Heart left ventricle (tissue), 16 donors: ENCODE measurements around the gene ARPC5L. TPM values are rescaled to one million over a fixed set of nuclear protein-coding genes. Genes with fewer than 3 reads are reported as not detected.

Source experiments
- ATAC-seq, 4 donors: fragments of 200-7000 bp; cut with Tn5 transposase; one replicate each; pipeline ENCODE4 v1.9.1; 2020 to 2022; ENCODE audit warnings: moderate library complexity in 4 of 4, mild to moderate bottlenecking in 3 of 4, moderate number of reproducible peaks in 1 of 4
- DNase-seq, 5 donors: peaks; one replicate each; pipeline ENCODE4 v3.0.0-alpha.2; 2020
- H3K27ac ChIP-seq, 12 donors: fragments of 200-600 bp; sonication (generic) in 4 of 12; one replicate each; pipeline versions ENCODE4 v1.5.0 to v1.8.0; 2016 to 2022; ENCODE audit warnings: mild to moderate bottlenecking in 2 of 12
- H3K27me3 ChIP-seq, 9 donors: fragments of 200-600 bp; sonication (generic) in 2 of 9; one replicate each; pipeline versions ENCODE4 v1.5.1 to v1.8.0; 2016 to 2022; ENCODE audit warnings: mild to moderate bottlenecking in 3 of 9
- H3K36me3 ChIP-seq, 9 donors: fragments of 200-600 bp; sonication (generic) in 2 of 9; one replicate each; pipeline versions ENCODE4 v1.5.0 to v1.8.0; 2018 to 2022; ENCODE audit warnings: mild to moderate bottlenecking in 2 of 9
- H3K4me1 ChIP-seq, 12 donors: fragments of 200-600 bp; sonication (generic) in 4 of 12; one replicate each; pipeline versions ENCODE4 v1.5.0 to v1.8.0; 2016 to 2022; ENCODE audit warnings: mild to moderate bottlenecking in 3 of 12
- H3K4me3 ChIP-seq, 12 donors: fragments of 200-600 bp; sonication (generic) in 4 of 12; one replicate each; pipeline versions ENCODE4 v1.5.0 to v1.8.0; 2017 to 2022; ENCODE audit warnings: mild to moderate bottlenecking in 9 of 12, moderate library complexity in 4 of 12
- H3K9me3 ChIP-seq, 12 donors: fragments of 200-600 bp; sonication (generic) in 4 of 12; one replicate each; pipeline versions ENCODE4 v1.5.0 to v1.8.0; 2016 to 2022; ENCODE audit warnings: mild to moderate bottlenecking in 1 of 12
- POLR2A ChIP-seq, 2 donors: fragments of 450-650 bp; IDR thresholded peaks; one replicate each; pipeline ENCODE4 v1.6.1; 2017; ENCODE audit warnings: antibody characterized with exemption in 2 of 2, mild to moderate bottlenecking in 2 of 2, moderate library complexity in 2 of 2
- WGBS, 4 donors: extraction: QIAGEN DNeasy Blood & Tissue Kit in 2 of 4; methylation state at CpG; one replicate each; pipeline versions ENCODE4 v1.1.5 to v1.1.7; 2013 to 2018; 5-methylcytosine and 5-hydroxymethylcytosine counted together
- intact Hi-C, 10 donors: fragments of 100-400 bp; cut with DNase I; formaldehyde crosslinking; loops; one replicate each; pipeline versions ENCODE4 v1.11.1 to v1.14.2; 2022
- polyA plus RNA-seq, 2 donors: library from polyadenylated mRNA; stranded (reverse); fragments of 200-250 nt; gene quantifications; one replicate each; pipeline ENCODE4 v1.2.3, GENCODE V29; 2013
- total RNA-seq, 9 donors: library from RNA; depleted of rRNA in 2 of 9; stranded (reverse); fragments of >200 nt in 2 of 9; fragmentation: NEBNext Ultra II Directional in 3 of 9; extraction: Animal tissue kit (Norgen Biotek cat#: 25700) in 3 of 9; gene quantifications; one replicate each; pipeline versions ENCODE4 v1.1.0 to v1.2.4, GENCODE V29; 2016 to 2023
- TF ChIP-seq, protein P1 (sequence below), 12 donors: fragments of 200-600 bp; sonication (generic) in 4 of 12; IDR thresholded peaks; one replicate each; pipeline versions ENCODE4 v1.5.0 to v1.8.0; 2018 to 2022; ENCODE audit warnings: antibody characterized with exemption in 12 of 12, mild to moderate bottlenecking in 5 of 12
- donor health status: ischemic (EF 13 %, LVEDD 7.1; RV severe dilation, severe dysfunction).
- donor health status: healthy with polysubstance abuse.
- donor health status: DM: no; HTN: yes; CAD: no.
- donor health status: DM: no; HTN: no; CAD: no.
- donor health status: ischemic (EF 25% LVEDD 6.9; RV normal size, moderate dysfunction).
- donor health status: ischemic (EF 25% LVEDD 5.7; RV mildly dilated, moderate dysfunction).
- donor health status: healthy.
- donor health status: DM: yes; HTN: yes; CAD: no.
- donor health status: ischemic (EF 35%, LVEDD 5.7; RV mildly dilated, moderate dysfunction).
- donor health status: nonischemic (EF 11% LVEDD 7.7; RV severe dilation, severe dysfunction).
- donor health status: DM: yes; HTN: yes; CAD: no.
- donor health status: PGD.
- donor health status: ischemic (EF 29% LVEDD 5.4; RV normal size, mild dysfunction).
- donor health status: nonischemic (EF 23%, LVEDD 6.1; RV moderate dilation, normal function).

ARPC5L gene
- total and polyA plus RNA-seq, 11 donors = 27.0 to 102 (median 39.7) TPM

DNA sequence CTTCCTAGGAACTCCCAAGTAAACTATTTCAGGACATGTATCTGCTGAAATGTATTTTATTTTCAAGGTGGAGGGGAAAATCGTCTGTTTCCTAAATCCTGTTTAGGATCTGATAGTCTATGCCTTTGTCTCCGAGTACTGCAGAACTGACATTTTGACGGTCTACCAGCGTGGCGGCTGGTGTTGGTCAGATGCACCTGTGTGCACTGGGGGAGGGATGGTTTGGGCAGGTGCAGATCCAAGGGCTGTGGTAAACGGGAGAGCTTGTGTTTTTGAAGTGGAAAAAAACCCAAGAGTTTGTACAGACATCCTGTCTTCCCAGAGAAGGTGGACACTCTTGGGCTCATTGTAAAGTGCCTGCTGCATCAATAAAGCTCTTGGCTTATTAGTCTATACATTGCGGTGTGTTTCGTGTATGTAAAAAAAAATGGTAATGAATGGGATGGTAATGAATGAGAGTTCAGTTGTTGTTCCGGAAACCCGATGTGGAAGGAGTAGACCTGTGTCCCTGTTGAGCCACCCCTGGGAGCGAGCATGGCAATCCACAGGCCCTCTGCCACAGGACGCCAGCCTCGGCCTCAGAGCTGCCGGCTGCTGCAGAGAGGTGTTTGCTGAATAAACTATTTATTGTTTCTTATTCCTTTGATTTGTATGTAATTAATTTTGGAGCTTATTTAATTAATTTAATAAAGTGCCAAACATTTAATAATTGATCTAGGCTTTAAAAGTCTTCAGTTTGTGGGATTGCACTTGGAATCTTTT lies 15.3 kb downstream of the ARPC5L start:
- H3K9me3 ChIP-seq = no peaks in the 10 kb centered on the region
- no peak for ATAC-seq
- WGBS, 4 donors = 84 to 89% (median 86%) methylated on average over 14 of the region's 14 CpGs

DNA sequence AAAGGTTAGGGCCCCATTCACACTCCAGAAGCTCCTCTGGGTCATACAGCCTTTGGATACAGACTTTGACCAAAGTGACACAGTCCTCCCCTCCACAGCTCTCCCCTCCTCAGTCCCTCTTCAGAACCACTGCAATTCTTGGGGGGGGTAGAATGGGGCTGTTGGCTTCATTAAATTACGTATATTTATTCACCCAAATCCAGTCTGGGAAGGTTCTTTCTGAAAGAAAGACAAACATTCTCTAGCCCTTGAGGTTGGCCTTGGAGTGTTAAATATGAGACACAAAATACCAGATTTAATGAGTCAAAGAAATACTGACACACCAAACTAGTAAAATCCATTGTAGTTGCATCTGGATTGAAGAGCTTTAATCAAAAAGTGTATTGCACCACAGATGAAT lies 16.1 kb downstream of the ARPC5L start:
- ATAC-seq = no peak

More for the DNA sequence above, 15.3 kb downstream of the ARPC5L start:
- DNase-seq = no peak
- intact Hi-C loops = no loop called here
- peaks cover 0 to 99% (median 88%) of the 10 kb centered on the region in 9 donors for H3K36me3 ChIP-seq
- no peak overlapping the region for H3K27ac ChIP-seq
- H3K4me3 ChIP-seq = no peak overlapping the region
- H3K27me3 ChIP-seq = no peaks in the 10 kb centered on the region
- H3K4me1 ChIP-seq = peaks cover 0 to 27% (median 17%) of the 10 kb centered on the region in 12 donors
- TF ChIP-seq POLR2A (IDR thresholded peaks at IDR 0.05) = no peak
- TF ChIP-seq, protein P1, sequence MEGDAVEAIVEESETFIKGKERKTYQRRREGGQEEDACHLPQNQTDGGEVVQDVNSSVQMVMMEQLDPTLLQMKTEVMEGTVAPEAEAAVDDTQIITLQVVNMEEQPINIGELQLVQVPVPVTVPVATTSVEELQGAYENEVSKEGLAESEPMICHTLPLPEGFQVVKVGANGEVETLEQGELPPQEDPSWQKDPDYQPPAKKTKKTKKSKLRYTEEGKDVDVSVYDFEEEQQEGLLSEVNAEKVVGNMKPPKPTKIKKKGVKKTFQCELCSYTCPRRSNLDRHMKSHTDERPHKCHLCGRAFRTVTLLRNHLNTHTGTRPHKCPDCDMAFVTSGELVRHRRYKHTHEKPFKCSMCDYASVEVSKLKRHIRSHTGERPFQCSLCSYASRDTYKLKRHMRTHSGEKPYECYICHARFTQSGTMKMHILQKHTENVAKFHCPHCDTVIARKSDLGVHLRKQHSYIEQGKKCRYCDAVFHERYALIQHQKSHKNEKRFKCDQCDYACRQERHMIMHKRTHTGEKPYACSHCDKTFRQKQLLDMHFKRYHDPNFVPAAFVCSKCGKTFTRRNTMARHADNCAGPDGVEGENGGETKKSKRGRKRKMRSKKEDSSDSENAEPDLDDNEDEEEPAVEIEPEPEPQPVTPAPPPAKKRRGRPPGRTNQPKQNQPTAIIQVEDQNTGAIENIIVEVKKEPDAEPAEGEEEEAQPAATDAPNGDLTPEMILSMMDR (IDR thresholded peaks at IDR 0.05) = no peak

DNA sequence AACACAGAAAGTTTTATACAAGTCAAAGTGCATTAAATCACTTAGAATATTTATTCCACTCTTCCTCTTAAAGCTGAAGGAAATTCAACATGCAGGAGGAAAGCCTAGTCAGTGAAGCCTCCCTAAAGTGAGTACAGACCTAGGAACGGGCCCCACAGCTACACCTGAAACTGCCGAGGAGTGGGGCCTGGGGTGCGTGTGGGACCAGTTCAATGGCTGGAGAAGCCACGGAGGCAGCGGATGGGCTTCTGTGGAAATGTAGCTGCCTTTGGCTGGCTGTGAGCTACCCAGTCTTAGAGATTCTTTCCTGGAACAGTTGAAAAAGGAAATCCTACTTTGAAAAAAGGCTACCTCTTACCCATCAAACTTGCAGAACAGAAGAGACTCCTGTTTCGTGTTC lies 16.6 kb downstream of the ARPC5L start:
- intact Hi-C loops = no loop called here

More for the DNA sequence above, 16.1 kb downstream of the ARPC5L start:
- Histone ChIP-seq H3K36me3 (peaks cover 0 to 100% (median 94%) of the 10 kb centered on the region in 9 donors), H3K4me3 (no peak overlapping the region), H3K27ac (no peak overlapping the region), H3K9me3 (no peaks in the 10 kb centered on the region), H3K27me3 (no peaks in the 10 kb centered on the region), H3K4me1 (peaks cover 0 to 18% (median 8%) of the 10 kb centered on the region in 12 donors)
- intact Hi-C loops = no loop called here
- WGBS, 4 donors = 81 to 94% (median 89%) methylated on average over 1 of the region's 1 CpG
- TF ChIP-seq, protein P1 (IDR thresholded peaks at IDR 0.05) = no peak
- TF ChIP-seq POLR2A (IDR thresholded peaks at IDR 0.05) = no peak
- no peak for DNase-seq

DNA sequence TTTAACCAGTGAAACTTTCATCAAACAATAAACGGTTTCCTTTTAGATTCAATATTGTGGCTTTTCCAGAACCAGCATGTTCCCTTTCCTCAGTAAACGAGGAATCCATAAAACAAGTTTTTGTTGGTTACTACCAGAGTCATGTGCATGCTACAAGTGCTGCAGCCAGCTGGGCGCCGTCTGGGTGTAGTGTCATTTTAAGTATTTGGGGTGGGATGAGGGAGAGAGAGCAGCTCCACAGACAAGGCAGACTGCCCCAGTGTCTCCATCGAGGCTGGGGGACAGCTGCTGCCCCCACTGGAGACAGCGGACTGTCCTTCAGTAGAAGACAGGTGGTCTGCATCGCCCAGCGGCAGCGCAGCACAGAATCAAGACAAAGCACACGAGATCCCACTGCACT lies 17.3 kb downstream of the ARPC5L start:
- DNase-seq (peak in 1 of 5 donors; percentile 10), ATAC-seq (no peak)
- intact Hi-C loops = no loop called here
- peaks cover 0 to 7% (median 0%) of the 10 kb centered on the region in 12 donors for H3K4me1 ChIP-seq
- H3K27me3 ChIP-seq = no peaks in the 10 kb centered on the region
- WGBS, 4 donors = 73 to 79% (median 75%) methylated on average over 10 of the region's 10 CpGs
- TF ChIP-seq, protein P1 (IDR thresholded peaks at IDR 0.05) = no peak
- TF ChIP-seq POLR2A (IDR thresholded peaks at IDR 0.05) = no peak
- H3K9me3 ChIP-seq = no peaks in the 10 kb centered on the region
- H3K36me3 ChIP-seq = peaks cover 0 to 99% (median 93%) of the 10 kb centered on the region in 9 donors
- H3K27ac ChIP-seq = no peak overlapping the region
- no peak overlapping the region for H3K4me3 ChIP-seq

More for the DNA sequence above, 16.6 kb downstream of the ARPC5L start:
- no peaks in the 10 kb centered on the region for H3K27me3 ChIP-seq
- ATAC-seq (no peak), DNase-seq (no peak)
- peaks cover 0 to 99% (median 95%) of the 10 kb centered on the region in 9 donors for H3K36me3 ChIP-seq
- WGBS, 4 donors = 85 to 88% (median 87%) methylated on average over 6 of the region's 6 CpGs
- H3K27ac ChIP-seq = no peak overlapping the region
- H3K4me1 ChIP-seq = peaks cover 0 to 13% (median 3%) of the 10 kb centered on the region in 12 donors
- H3K9me3 ChIP-seq = no peaks in the 10 kb centered on the region
- H3K4me3 ChIP-seq = no peak overlapping the region
- TF ChIP-seq, protein P1 (IDR thresholded peaks at IDR 0.05) = no peak
- TF ChIP-seq POLR2A (IDR thresholded peaks at IDR 0.05) = no peak
